B cell (primary cell): ENCODE measurements around the gene POLR2C. TPM values are rescaled to one million over a fixed set of nuclear protein-coding genes. Genes with fewer than 3 reads are reported as not detected.

ENCODE experiments used
- ATAC-seq: fragments of 200-7000 bp; cut with Tn5 transposase; one replicate; pipeline ENCODE4 v1.10.0; 2021; ENCODE audit warnings: low read depth, mild to moderate bottlenecking, moderate number of reproducible peaks, moderate library complexity
- CTCF ChIA-PET: fragments of 350-600 bp; sonication (Branson Sonifier 250); formaldehyde crosslinking; loops from one replicate; lab custom pipeline; 2021; ENCODE audit warnings: antibody characterized with exemption, inconsistent platforms; lab: Charles Lee
- POLR2A ChIA-PET: fragments of 350-600 bp; sonication (Branson Sonifier 250); formaldehyde crosslinking; loops from one replicate; lab custom pipeline; 2021; ENCODE audit warnings: antibody characterized with exemption; lab: Charles Lee
- DNase-seq: peaks from one replicate; pipeline ENCODE4 v3.0.0; 2013
- H2AFZ ChIP-seq: 2 replicates; pipeline ENCODE4 v1.6.1; 2012; ENCODE audit warnings: mild to moderate bottlenecking, low read depth, low read length; ENCODE audit not compliant: insufficient read depth, poor library complexity, severe bottlenecking
- H3K27ac ChIP-seq, 2 donors: 1 replicate in 1 of 2; 2 replicates in 1 of 2; pipeline ENCODE4 v1.5.1; 2012 to 2013; ENCODE audit warnings: low read length in 2 of 2, mild to moderate bottlenecking in 2 of 2, moderate library complexity in 1 of 2
- H3K27me3 ChIP-seq, 4 experiments: fragments of 200-600 bp in 1 of 4; sonication (generic) in 1 of 4; replicated peaks in 1 of 4; 1 replicate in 2 of 4; 2 replicates in 2 of 4; pipeline versions ENCODE4 v1.6.1 to v1.7.0; 2013 to 2016; ENCODE audit warnings: low read length in 3 of 4, mild to moderate bottlenecking in 2 of 4, mixed read lengths in 1 of 4, moderate library complexity in 1 of 4; ENCODE audit not compliant: insufficient read depth in 4 of 4, control insufficient read depth in 3 of 4; ENCODE audit errors: control extremely low read depth in 1 of 4
- H3K36me3 ChIP-seq, 2 experiments: replicated peaks in 1 of 2; 1 replicate in 1 of 2; 2 replicates in 1 of 2; pipeline versions ENCODE4 v1.6.1 to v1.7.1; 2013; ENCODE audit warnings: low read length in 1 of 2; ENCODE audit not compliant: insufficient read depth in 2 of 2, control insufficient read depth in 1 of 2; ENCODE audit errors: control extremely low read depth in 1 of 2, extremely low read depth in 1 of 2
- H3K4me1 ChIP-seq, 2 donors: fragments of 200-600 bp in 1 of 2; sonication (generic) in 1 of 2; 1 replicate in 1 of 2; 2 replicates in 1 of 2; pipeline versions ENCODE4 v1.5.1 to v1.6.1; 2013 to 2017; ENCODE audit warnings: low read length in 2 of 2; ENCODE audit not compliant: control insufficient read depth in 2 of 2, insufficient read depth in 2 of 2
- H3K4me2 ChIP-seq: replicated peaks from 2 replicates; pipeline ENCODE3; 2012; ENCODE audit warnings: mild to moderate bottlenecking, low read depth, low read length; ENCODE audit not compliant: poor library complexity, severe bottlenecking
- H3K4me3 ChIP-seq, 5 experiments: fragments of 200-600 bp in 1 of 5; sonication (generic) in 1 of 5; 1 replicate in 3 of 5; 2 replicates in 2 of 5; pipeline versions ENCODE4 v1.5.1 to v1.7.0; 2011 to 2016; ENCODE audit warnings: low read length in 4 of 5, mild to moderate bottlenecking in 4 of 5, low read depth in 2 of 5, control low read depth in 1 of 5, moderate library complexity in 1 of 5; ENCODE audit not compliant: insufficient read depth in 1 of 5; ENCODE audit errors: control extremely low read depth in 1 of 5, extremely low read depth in 1 of 5
- H3K79me2 ChIP-seq: fragments of 200-600 bp; sonication (generic); one replicate; pipeline ENCODE4 v1.6.0; 2016; ENCODE audit warnings: low read length; ENCODE audit not compliant: control insufficient read depth, insufficient read depth
- H3K9ac ChIP-seq: fragments of 200-600 bp; sonication (generic); 2 replicates; pipeline ENCODE4 v1.6.1; 2017; ENCODE audit warnings: mild to moderate bottlenecking, low read length, moderate library complexity
- H3K9me3 ChIP-seq, 3 donors: one replicate each; pipeline versions ENCODE4 v1.6.1 to v1.7.1; 2013; ENCODE audit warnings: low read length in 2 of 3; ENCODE audit not compliant: control insufficient read depth in 2 of 3, insufficient read depth in 1 of 3; ENCODE audit errors: control extremely low read depth in 1 of 3
- H4K20me1 ChIP-seq: 2 replicates; pipeline ENCODE4 v1.6.0; 2012; ENCODE audit warnings: mild to moderate bottlenecking, low read length; ENCODE audit not compliant: insufficient read depth, control insufficient read depth, poor library complexity, severe bottlenecking
- H3K27ac Mint-ChIP-seq: one replicate; pipeline ENCODE4 v1.8.0; 2021; ENCODE audit warnings: mixed read lengths
- H3K27me3 Mint-ChIP-seq: one replicate; pipeline ENCODE4 v1.8.0; 2021; ENCODE audit warnings: mixed read lengths
- H3K4me1 Mint-ChIP-seq: one replicate; pipeline ENCODE4 v1.8.0; 2021; ENCODE audit warnings: mixed read lengths
- H3K4me3 Mint-ChIP-seq: one replicate; pipeline ENCODE4 v1.8.0; 2021; ENCODE audit warnings: mixed read lengths
- H3K9me3 Mint-ChIP-seq: one replicate; pipeline ENCODE4 v1.8.0; 2022; ENCODE audit warnings: mixed read lengths; ENCODE audit not compliant: insufficient read depth
- EZH2 ChIP-seq: IDR thresholded peaks from 2 replicates; pipeline ENCODE4 v1.6.1; 2012; ENCODE audit warnings: borderline replicate concordance, low read depth, mild to moderate bottlenecking, moderate library complexity, low read length; ENCODE audit not compliant: insufficient read depth, poor library complexity, severe bottlenecking
- WGBS: methylation state at CpG from one replicate; pipeline ENCODE4 v1.1.5; 2013; ENCODE audit warnings: missing lambda C conversion rate; ENCODE audit not compliant: insufficient coverage; 5-methylcytosine and 5-hydroxymethylcytosine counted together
- intact Hi-C: fragments of 100-400 bp; cut with micrococcal nuclease; formaldehyde crosslinking; loops from one replicate; pipeline ENCODE4 v1.10.0; 2022
- polyA plus RNA-seq: library from polyadenylated mRNA; depleted of rRNA; stranded (reverse); fragments of >200 nt; gene quantifications from 2 replicates; pipeline ENCODE4 v1.2.3, GENCODE V29; 2012
- total RNA-seq, 2 donors: library from RNA; stranded (reverse); fragments of 120-200 nt in 1 of 2; gene quantifications; 1 replicate in 1 of 2; 2 replicates in 1 of 2; pipeline versions ENCODE4 v1.2.3 to v1.2.4, GENCODE V29; 2013 to 2022
- TF ChIP-seq, protein P1 (sequence below): fragments of 200-600 bp; IDR thresholded peaks from one replicate; pipeline ENCODE4 v1.8.0; 2022; ENCODE audit warnings: antibody characterized with exemption, mild to moderate bottlenecking

Gene POLR2C
- total and polyA plus RNA-seq, 2 donors (not counting 1 experiment from before 2014, with no cell fraction given), result 57.8 to 70.1 TPM

DNA sequence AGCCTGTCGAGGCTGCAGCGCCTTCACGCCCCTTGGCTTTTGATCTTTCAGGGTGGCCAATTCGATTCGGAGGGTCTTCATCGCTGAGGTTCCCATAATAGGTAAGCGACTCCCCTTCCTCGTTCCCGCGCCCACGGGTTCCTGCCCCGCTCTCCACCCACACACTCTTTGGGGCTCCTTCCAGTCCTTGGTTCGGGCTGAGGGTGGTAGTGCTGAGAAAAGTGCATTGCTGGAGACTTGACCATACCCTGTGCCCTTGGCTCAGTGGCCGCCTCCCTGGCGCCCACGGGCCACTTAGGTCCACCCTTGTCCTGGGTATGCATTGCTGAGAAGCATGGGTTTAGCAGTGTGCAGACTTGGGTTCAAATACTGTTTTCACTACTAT, 491 bp downstream of the POLR2C start:
- H3K9me3 Mint-ChIP-seq, result no peaks in the 10 kb centered on the region
- ATAC-seq (no peak), DNase-seq (no peak)
- Histone ChIP-seq H3K27me3 (no peaks in the 10 kb centered on the region), H3K36me3 (peaks cover 5 to 46% of the 10 kb centered on the region in 2 experiments), H3K9ac (peak overlapping the region; percentile 85), H2AFZ (peak overlapping the region; percentile 73), H3K9me3 (no peaks in the 10 kb centered on the region), H3K4me3 (peak overlapping the region; percentile 59 to 88 (median 82)), H3K4me2 (peak overlapping the region; percentile 91), H3K27ac (peak overlapping the region in 1 of 2 donors; percentile 59), H3K79me2 (peaks cover 28% of the 10 kb centered on the region), H3K4me1 (peaks cover 12% of the 10 kb centered on the region in 2 donors), H4K20me1 (peaks cover 19% of the 10 kb centered on the region)
- H3K27ac Mint-ChIP-seq, result peak overlapping the region; percentile 99
- WGBS, result 0% methylated on average over 7 of the region's 16 CpGs
- H3K4me1 Mint-ChIP-seq, result peaks cover 29% of the 10 kb centered on the region
- TF ChIP-seq, protein P1, sequence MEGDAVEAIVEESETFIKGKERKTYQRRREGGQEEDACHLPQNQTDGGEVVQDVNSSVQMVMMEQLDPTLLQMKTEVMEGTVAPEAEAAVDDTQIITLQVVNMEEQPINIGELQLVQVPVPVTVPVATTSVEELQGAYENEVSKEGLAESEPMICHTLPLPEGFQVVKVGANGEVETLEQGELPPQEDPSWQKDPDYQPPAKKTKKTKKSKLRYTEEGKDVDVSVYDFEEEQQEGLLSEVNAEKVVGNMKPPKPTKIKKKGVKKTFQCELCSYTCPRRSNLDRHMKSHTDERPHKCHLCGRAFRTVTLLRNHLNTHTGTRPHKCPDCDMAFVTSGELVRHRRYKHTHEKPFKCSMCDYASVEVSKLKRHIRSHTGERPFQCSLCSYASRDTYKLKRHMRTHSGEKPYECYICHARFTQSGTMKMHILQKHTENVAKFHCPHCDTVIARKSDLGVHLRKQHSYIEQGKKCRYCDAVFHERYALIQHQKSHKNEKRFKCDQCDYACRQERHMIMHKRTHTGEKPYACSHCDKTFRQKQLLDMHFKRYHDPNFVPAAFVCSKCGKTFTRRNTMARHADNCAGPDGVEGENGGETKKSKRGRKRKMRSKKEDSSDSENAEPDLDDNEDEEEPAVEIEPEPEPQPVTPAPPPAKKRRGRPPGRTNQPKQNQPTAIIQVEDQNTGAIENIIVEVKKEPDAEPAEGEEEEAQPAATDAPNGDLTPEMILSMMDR, result no peak
- TF ChIP-seq EZH2, result no peak
- CTCF ChIA-PET, result interaction anchor here (1.0 to 2.4 kb wide), 13 partner anchors 13 to 277 kb away, joined by 3 to 28 read pairs (median 4); partner anchors contain the start of genes ADGRG5, CCDC102A, CIAPIN1 and COQ9
- intact Hi-C loops, result loop anchor here (1.0 to 5.0 kb wide), 6 partner anchors 16 to 539 kb away; partner anchors contain the start of genes ARL2BP, CIAPIN1, COQ9 and PSME3IP1
- H3K4me3 Mint-ChIP-seq, result peak overlapping the region; percentile 100
- no peaks in the 10 kb centered on the region for H3K27me3 Mint-ChIP-seq
- POLR2A ChIA-PET, result interaction anchor here (0.7 to 1.6 kb wide), 4 partner anchors 16 to 297 kb away, joined by 3 to 11 read pairs (median 4); partner anchors contain the start of genes CIAPIN1 and COQ9

DNA sequence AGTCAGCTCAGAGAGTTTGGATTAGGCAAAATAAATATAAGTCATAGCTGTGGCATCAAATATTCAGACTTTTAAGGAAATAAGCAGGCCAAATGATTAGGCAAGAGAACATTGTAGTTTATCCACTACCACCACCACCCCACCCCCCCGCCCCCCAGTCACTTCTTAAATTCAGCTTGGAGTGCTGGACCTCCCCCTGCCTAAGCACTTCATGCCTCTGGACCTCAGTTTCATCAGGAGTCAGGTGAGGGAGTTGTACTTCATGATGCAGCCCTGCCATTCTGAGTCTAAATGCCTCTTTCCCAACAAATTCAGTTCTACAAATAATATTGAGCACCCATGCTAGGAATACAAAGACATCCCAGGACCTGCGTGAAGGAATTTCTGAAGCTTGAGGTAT, 2.0 kb downstream of the POLR2C start:
- Histone ChIP-seq H3K9me3 (no peaks in the 10 kb centered on the region), H3K9ac (no peak overlapping the region), H3K4me1 (peaks cover 12% of the 10 kb centered on the region in 2 donors), H4K20me1 (peaks cover 19% of the 10 kb centered on the region), H2AFZ (no peak overlapping the region), H3K79me2 (peaks cover 28% of the 10 kb centered on the region), H3K27ac (no peak overlapping the region), H3K27me3 (no peaks in the 10 kb centered on the region), H3K4me3 (no peak overlapping the region), H3K36me3 (peaks cover 12 to 47% of the 10 kb centered on the region in 2 experiments), H3K4me2 (no peak overlapping the region)
- TF ChIP-seq, protein P1, result no peak
- no peak for TF ChIP-seq EZH2
- H3K4me3 Mint-ChIP-seq, result peak overlapping the region; percentile 100
- intact Hi-C loops, result loop anchor here (5.0 kb wide), 3 partner anchors 68 to 538 kb away; partner anchors contain the start of genes PSME3IP1, RSPRY1, USB1 and ZNF319
- H3K4me1 Mint-ChIP-seq, result peaks cover 29% of the 10 kb centered on the region
- no peak for ATAC-seq
- no peak overlapping the region for H3K27ac Mint-ChIP-seq
- H3K27me3 Mint-ChIP-seq, result no peaks in the 10 kb centered on the region
- WGBS, result no CpG with 5 or more reads among the region's 2 CpGs
- ChIA-PET CTCF (interaction anchor here (0.8 to 1.4 kb wide), 3 partner anchors 47 to 60 kb away, joined by 4 read pairs; no protein-coding TSS in a partner anchor), POLR2A (no interaction called here)
- no peaks in the 10 kb centered on the region for H3K9me3 Mint-ChIP-seq
- no peak for DNase-seq
